IPS-18c (cell line): ENCODE results near the gene ECM1.
A peak's percentile ranks its signal among the peaks of the same experiment; 100 is the strongest.

Experiments
- H3K4me3 ChIP-seq: 2 replicates; pipeline ENCODE4 v1.7.0; 2013; ENCODE audit warnings: low read depth, mild to moderate bottlenecking, low read length, moderate library complexity; ENCODE audit not compliant: insufficient read depth
- H3K9me3 ChIP-seq: one replicate; pipeline ENCODE4 v1.6.1; 2013; ENCODE audit warnings: mild to moderate bottlenecking, low read length, moderate library complexity; ENCODE audit not compliant: control insufficient read depth, insufficient read depth

The ECM1 gene

GRCh38 chr1:150505431-150505830, 2.5 kb upstream of the ECM1 start:
- Histone ChIP-seq H3K9me3 (no peaks in the 10 kb centered on the region), H3K4me3 (no peak overlapping the region)

DNA sequence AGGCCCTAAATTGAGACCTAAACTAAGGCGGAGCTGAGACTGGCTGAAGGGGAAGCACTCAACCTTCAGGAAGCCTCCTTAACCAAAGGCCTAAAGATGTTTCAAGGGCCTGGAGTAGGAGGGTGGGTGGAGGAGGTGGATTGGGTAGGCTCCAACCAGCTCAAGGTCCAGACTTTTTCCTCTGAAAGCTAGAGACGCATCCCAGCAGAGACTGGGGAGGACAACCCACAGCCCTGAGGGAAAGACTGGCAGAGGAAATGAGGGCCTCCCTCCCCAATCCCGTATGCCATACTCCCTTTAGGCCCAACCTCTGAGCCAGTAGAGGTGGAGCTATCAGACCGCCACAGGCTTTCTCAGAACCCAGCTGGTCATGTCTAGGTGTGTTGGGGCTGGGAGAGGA, 1.1 kb downstream of the ECM1 start:
- Histone ChIP-seq H3K9me3 (no peaks in the 10 kb centered on the region), H3K4me3 (no peak overlapping the region)

DNA sequence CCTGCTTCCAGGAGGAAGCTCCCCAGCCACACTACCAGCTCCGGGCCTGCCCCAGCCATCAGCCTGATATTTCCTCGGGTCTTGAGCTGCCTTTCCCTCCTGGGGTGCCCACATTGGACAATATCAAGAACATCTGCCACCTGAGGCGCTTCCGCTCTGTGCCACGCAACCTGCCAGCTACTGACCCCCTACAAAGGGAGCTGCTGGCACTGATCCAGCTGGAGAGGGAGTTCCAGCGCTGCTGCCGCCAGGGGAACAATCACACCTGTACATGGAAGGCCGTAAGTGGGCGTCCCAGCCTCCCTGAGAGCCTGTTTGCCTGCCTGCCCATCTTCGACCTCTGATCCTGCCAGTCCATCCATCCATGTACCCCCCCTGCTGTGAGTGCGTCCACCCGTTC, 3.6 kb downstream of the ECM1 start:
- no peaks in the 10 kb centered on the region for H3K9me3 ChIP-seq
- H3K4me3 ChIP-seq = no peak overlapping the region

DNA sequence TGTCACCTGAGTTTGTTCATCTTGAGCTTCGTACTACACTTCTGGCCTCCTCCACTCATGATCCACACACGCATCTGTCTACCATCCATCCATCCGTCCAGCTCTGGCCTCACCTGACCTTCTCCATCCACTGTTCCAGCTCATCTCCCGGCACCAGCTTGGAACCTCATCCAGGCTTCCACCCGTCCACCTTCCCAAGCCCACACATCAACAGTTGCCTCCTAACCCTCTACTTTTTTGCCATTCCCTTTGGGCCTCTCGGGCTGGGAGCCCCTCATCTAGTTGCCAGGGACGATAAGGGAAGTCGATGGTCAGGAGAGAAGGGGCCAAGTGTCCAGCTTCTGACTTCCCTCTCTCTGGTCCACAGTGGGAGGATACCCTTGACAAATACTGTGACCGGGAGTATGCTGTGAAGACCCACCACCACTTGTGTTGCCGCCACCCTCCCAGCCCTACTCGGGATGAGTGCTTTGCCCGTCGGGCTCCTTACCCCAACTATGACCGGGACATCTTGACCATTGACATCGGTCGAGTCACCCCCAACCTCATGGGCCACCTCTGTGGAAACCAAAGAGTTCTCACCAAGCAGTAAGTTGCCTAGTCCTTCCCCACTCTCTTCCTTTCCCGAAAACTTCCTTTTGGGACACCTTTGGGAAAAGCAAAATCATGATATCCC, 4.2 kb downstream of the ECM1 start:
- Histone ChIP-seq H3K4me3 (no peak overlapping the region), H3K9me3 (no peaks in the 10 kb centered on the region)

DNA sequence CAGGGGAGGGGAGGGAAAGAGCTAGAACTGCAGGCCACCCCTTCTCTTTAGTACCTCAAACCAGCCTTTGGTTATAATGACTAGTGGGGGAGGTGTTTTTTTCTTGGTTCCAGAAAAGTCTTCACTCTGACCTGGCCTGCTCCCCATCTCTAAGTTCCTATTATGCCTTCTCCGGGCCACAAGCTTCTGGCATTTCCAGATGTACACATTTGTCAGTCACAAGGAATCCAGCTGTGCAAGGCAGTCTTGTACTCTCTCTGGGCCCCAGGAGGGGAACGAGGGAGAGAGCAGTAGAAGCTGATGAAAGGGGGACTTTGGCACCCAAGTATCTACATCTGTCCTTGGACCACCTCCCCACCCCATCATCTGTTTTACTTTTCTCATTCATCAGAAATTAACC, 4.9 kb downstream of the ECM1 start:
- no peak overlapping the region for H3K4me3 ChIP-seq
- no peaks in the 10 kb centered on the region for H3K9me3 ChIP-seq

- Histone ChIP-seq H3K4me3 (no peak overlapping the region), H3K9me3 (no peaks in the 10 kb centered on the region)
Observed at GRCh38 chr1:150513351-150513791, 5.5 kb downstream of the ECM1 start.

DNA sequence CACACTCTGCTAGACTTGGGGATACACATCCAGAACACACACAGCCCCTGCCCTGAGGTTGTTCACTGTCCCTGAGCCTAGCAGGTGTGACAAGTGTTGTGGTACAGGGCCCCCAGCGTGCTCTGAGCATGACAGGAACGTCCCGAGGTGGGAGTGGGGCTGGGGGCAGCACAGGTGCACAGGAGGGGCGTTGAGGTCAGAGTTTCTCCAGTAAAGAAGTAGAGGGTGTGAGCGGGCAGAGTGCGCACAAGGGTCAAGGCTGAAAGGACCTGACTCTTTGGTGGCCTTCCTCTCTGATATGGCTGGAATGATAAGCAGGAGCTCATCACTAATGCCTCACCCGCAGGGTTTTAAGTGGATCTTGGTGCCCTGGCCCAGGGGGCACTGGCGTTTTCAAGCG, 6.4 kb downstream of the ECM1 start:
- no peak overlapping the region for H3K4me3 ChIP-seq
- no peaks in the 10 kb centered on the region for H3K9me3 ChIP-seq

DNA sequence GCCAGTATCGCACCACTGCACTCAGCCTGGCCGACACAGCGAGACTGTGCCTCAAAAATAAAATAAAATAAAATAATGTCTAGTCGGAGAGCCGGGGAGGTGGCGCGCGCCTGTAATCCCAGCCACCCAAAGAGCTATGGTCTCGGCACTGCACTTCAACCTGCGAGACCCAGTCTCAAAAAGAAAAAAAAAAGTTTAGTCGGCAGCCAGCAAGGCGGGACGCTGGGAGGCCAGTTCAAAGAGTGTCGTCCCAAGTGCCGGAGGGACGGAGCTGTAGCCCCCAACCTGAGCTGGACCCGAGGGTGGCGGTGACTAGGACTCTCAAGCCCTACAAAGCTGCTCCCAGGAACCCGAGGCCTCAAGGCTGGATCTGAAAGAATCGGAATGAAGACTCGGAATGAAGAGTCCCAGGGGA, 7.0 kb downstream of the ECM1 start:
- peak overlapping the region; percentile 54 for H3K4me3 ChIP-seq
- H3K9me3 ChIP-seq = no peaks in the 10 kb centered on the region

DNA sequence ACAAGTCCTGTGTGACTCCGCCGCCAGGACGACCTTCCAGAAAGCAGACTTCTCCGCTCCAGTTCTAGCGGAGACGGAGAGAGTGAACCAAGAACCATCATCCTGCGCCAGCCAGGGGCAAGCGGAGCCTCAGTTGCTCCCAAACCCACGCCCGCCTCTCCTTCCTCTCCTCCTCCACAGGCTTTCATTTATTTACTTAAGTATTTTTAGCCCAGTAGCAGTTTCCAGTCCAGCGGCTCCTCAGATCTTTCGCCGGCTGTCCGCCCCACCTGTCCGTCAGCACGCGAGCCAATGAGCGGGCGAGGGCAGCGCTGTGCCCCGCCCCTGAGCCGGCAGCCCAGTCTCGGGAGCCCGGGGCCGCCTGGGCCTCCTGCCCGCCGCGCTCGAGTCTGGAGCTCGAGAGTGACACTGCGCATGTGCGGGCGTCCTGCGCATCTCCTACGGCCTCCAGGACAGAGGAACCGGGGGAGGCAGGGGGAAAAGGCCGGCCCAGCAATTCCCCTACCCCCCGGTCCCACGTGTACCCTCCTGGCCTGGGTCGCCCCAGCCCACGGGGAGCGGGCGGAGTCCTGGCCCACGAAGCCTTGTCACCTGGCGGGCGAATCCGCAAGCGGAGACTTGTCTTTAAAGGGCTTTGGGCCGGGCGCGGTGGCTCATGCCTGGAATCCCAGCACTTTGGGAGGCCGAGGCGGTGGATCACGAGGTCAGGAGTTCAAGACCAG, 7.6 kb downstream of the ECM1 start, which contains the start of gene FALEC:
TSS of gene FALEC (plus strand) at position 425 of the 722 bp plus-strand sequence.
- Histone ChIP-seq H3K4me3 (peak within 1 kb of the TSS; percentile 54), H3K9me3 (no peaks in the 10 kb centered on the region)

DNA sequence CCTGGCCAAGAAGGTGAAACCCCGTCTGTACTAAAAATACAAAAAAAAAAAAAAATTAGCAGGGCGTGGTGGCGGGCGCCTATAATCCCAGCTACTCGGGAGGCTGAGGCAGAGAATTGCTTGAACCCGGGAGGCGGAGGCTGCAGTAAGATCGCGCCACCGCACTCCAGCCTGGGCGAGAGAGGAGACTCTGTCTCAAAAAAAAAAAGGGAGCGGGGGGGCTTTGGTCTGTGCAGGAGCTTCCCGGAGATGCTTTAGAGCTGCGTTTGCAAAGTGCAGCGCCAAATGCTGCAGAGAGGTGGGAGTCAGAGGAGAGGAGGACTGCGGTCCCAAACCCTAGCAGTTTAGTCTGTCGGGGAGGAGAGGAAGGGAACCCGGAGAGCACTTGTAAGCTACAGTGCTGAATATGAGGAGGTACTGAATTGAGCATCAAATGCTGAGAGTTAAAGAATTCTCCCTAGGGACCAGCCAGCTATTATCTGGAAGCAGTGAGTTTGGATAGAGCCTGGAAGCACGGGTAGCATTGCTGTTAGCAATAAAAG, 8.2 kb downstream of the ECM1 start:
- no peaks in the 10 kb centered on the region for H3K9me3 ChIP-seq
- H3K4me3 ChIP-seq = peak overlapping the region; percentile 54; the same call in 1 of the 2 replicates

- peak overlapping the region; percentile 54; the same call in 1 of the 2 replicates for H3K4me3 ChIP-seq
- H3K9me3 ChIP-seq = no peaks in the 10 kb centered on the region
Observed at GRCh38 chr1:150516616-150517015, 8.7 kb downstream of the ECM1 start.

- H3K9me3 ChIP-seq = no peaks in the 10 kb centered on the region
Observed at GRCh38 chr1:150521196-150521968, 13.5 kb downstream of the ECM1 start.

GRCh38 chr1:150525348-150525747, 17.4 kb downstream of the ECM1 start:
- H3K4me3 ChIP-seq = no peak overlapping the region
- H3K9me3 ChIP-seq = no peaks in the 10 kb centered on the region

More at GRCh38 chr1:150521196-150521968, 13.5 kb downstream of the ECM1 start:
- H3K4me3 ChIP-seq = no peak overlapping the region

DNA sequence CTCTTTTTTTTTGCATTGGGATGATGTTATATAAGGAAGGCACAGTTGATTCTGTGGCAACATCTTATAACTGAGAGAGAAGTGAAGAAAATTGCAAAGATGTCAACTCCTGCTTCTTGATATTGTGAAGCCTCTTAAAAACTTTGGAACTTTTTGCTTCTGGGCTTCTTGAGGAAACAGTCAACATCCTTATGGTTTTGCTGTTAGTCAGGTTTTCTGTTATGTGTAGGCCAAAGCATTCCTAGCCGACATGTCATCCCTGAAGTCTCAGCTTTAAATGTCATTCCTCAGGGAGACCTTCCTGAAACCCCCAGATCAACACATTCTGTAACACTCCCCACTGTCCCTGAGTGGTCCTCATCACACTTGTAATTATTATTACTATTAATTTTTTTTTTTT, 20.3 kb downstream of the ECM1 start:
- Histone ChIP-seq H3K9me3 (no peaks in the 10 kb centered on the region), H3K4me3 (no peak overlapping the region)

GRCh38 chr1:150529017-150529416, 21.1 kb downstream of the ECM1 start:
- no peaks in the 10 kb centered on the region for H3K9me3 ChIP-seq
- no peak overlapping the region for H3K4me3 ChIP-seq

GRCh38 chr1:150530491-150531159, 22.7 kb downstream of the ECM1 start:
- no peaks in the 10 kb centered on the region for H3K9me3 ChIP-seq
- H3K4me3 ChIP-seq = no peak overlapping the region

- H3K4me3 ChIP-seq = no peak overlapping the region
Observed at GRCh38 chr1:150532860-150533259, 25.0 kb downstream of the ECM1 start.

More at GRCh38 chr1:150532860-150533259, 25.0 kb downstream of the ECM1 start:
- no peaks in the 10 kb centered on the region for H3K9me3 ChIP-seq
